Lower lobe of right lung (tissue), 2 donors: Measurements from ENCODE around the gene GPC6. TPM values are rescaled to one million over a fixed set of nuclear protein-coding genes. Genes with fewer than 3 reads are reported as not detected.

ENCODE experiments used
- ATAC-seq, 2 donors: fragments of 200-7000 bp; cut with Tn5 transposase; one replicate each; pipeline ENCODE4 v1.9.1; 2020 to 2022; ENCODE audit warnings: mild to moderate bottlenecking in 2 of 2, moderate library complexity in 2 of 2
- DNase-seq: peaks from one replicate; pipeline ENCODE4 v3.0.0-alpha.2; 2020
- H3K27ac ChIP-seq: fragments of 200-600 bp; one replicate; pipeline ENCODE4 v1.8.0; 2022
- H3K27me3 ChIP-seq: fragments of 200-600 bp; one replicate; pipeline ENCODE4 v1.8.0; 2022; ENCODE audit warnings: low read depth
- H3K36me3 ChIP-seq: fragments of 200-600 bp; one replicate; pipeline ENCODE4 v1.8.0; 2022; ENCODE audit warnings: mild to moderate bottlenecking
- H3K4me1 ChIP-seq: fragments of 200-600 bp; one replicate; pipeline ENCODE4 v1.8.0; 2022
- H3K4me3 ChIP-seq: fragments of 200-600 bp; one replicate; pipeline ENCODE4 v1.8.0; 2022; ENCODE audit warnings: mild to moderate bottlenecking
- H3K9me3 ChIP-seq: fragments of 200-600 bp; one replicate; pipeline ENCODE4 v1.8.0; 2022
- intact Hi-C: fragments of 100-400 bp; cut with DNase I; formaldehyde crosslinking; loops from one replicate; pipeline ENCODE4 v1.11.0; 2022
- total RNA-seq: library from RNA; stranded (reverse); fragmentation: NEBNext Ultra II Directional; extraction: Animal tissue kit (Norgen Biotek cat#: 25700); gene quantifications from one replicate; pipeline ENCODE4 v1.2.1, GENCODE V29; 2021
- TF ChIP-seq, protein P1 (sequence below): fragments of 200-600 bp; IDR thresholded peaks from one replicate; pipeline ENCODE4 v1.8.0; 2022; ENCODE audit warnings: antibody characterized with exemption, mild to moderate bottlenecking
- donor health status: DM: no; HTN: yes; CAD: no; lungs with severe emphysema.

Gene GPC6
- total RNA-seq, 1 donor from 2014 or later = 5.5 TPM

DNA sequence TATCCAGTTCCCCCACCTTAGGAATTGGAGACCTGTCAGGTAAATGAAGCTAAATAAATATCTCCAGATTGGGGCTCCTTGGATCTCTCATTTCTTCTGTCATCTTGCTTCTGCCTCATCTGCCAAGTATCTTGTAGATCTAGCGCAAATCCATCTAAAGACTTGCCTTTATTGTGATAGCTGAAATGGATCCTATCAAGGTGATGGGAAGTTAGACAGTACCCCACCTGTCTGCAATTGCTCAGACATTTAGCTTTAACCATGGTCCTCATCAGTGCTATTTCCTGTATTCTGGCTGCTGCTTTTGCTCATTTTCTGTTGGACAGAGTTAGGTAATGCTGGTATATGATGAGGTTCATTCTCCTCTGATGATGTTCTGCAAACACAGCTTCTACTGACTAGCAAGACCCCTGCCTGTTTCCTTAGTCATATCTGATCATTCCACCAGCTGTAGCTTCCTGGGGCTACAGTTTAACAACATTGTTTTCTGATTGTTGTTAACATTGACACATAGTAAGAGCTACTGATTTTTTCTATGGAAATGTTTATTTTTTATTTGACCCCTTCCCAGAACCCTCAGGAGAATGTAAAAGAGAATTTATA lies 912.9 kb downstream of the GPC6 start:
- Histone ChIP-seq H3K36me3 (no peaks in the 10 kb centered on the region), H3K9me3 (no peaks in the 10 kb centered on the region), H3K4me3 (no peak overlapping the region), H3K27me3 (no peaks in the 10 kb centered on the region), H3K27ac (no peak overlapping the region), H3K4me1 (no peaks in the 10 kb centered on the region)
- TF ChIP-seq, protein P1, sequence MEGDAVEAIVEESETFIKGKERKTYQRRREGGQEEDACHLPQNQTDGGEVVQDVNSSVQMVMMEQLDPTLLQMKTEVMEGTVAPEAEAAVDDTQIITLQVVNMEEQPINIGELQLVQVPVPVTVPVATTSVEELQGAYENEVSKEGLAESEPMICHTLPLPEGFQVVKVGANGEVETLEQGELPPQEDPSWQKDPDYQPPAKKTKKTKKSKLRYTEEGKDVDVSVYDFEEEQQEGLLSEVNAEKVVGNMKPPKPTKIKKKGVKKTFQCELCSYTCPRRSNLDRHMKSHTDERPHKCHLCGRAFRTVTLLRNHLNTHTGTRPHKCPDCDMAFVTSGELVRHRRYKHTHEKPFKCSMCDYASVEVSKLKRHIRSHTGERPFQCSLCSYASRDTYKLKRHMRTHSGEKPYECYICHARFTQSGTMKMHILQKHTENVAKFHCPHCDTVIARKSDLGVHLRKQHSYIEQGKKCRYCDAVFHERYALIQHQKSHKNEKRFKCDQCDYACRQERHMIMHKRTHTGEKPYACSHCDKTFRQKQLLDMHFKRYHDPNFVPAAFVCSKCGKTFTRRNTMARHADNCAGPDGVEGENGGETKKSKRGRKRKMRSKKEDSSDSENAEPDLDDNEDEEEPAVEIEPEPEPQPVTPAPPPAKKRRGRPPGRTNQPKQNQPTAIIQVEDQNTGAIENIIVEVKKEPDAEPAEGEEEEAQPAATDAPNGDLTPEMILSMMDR = no peak
- ATAC-seq (no peak), DNase-seq (no peak)
- intact Hi-C loops = no loop called here

DNA sequence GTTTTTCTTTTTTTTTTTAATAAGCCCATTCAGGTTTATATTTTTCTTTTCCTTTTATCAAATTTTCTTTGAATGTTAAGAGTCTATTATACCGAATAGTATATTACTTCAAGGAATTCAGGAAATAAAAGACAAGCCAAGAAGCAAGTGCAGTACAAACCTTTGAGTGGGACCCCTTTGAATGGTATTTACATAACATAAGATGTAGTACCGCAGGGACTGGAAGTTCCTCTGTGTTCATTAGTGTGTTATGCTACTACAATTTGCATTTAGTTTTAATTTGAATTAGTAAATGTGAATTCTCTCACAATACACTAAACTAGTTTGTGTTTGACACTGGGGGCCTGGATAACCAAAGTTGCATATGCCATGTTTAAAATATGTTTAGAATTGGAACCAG lies 913.4 kb downstream of the GPC6 start:
- Histone ChIP-seq H3K27ac (no peak overlapping the region), H3K9me3 (no peaks in the 10 kb centered on the region), H3K36me3 (no peaks in the 10 kb centered on the region), H3K4me1 (no peaks in the 10 kb centered on the region), H3K27me3 (no peaks in the 10 kb centered on the region), H3K4me3 (no peak overlapping the region)
- DNase-seq = no peak
- intact Hi-C loops = no loop called here
- ATAC-seq = no peak
- TF ChIP-seq, protein P1 = no peak

DNA sequence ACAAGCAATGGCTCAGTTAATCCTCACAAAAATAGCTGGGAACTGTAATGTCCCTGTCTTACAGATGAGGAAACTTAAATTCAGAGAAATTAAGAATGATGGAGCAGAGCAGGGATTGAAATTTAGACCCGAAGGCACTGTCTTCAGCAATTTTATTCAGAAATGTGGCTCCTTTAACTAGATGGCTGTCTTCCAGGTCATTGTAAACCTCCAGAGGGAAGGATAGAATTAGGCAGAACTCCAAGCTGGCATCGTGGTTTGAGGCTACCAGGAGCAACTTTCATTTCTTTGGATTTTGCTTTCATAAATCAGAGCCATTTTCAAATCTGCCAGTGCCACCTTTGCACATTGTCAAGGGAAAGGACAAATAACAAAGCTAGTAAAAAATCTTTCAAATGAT lies 913.9 kb downstream of the GPC6 start:
- Histone ChIP-seq H3K4me3 (no peak overlapping the region), H3K27ac (no peak overlapping the region), H3K9me3 (no peaks in the 10 kb centered on the region), H3K27me3 (no peaks in the 10 kb centered on the region), H3K36me3 (no peaks in the 10 kb centered on the region), H3K4me1 (no peaks in the 10 kb centered on the region)
- intact Hi-C loops = no loop called here
- TF ChIP-seq, protein P1 = no peak
- DNase-seq (no peak), ATAC-seq (no peak)

DNA sequence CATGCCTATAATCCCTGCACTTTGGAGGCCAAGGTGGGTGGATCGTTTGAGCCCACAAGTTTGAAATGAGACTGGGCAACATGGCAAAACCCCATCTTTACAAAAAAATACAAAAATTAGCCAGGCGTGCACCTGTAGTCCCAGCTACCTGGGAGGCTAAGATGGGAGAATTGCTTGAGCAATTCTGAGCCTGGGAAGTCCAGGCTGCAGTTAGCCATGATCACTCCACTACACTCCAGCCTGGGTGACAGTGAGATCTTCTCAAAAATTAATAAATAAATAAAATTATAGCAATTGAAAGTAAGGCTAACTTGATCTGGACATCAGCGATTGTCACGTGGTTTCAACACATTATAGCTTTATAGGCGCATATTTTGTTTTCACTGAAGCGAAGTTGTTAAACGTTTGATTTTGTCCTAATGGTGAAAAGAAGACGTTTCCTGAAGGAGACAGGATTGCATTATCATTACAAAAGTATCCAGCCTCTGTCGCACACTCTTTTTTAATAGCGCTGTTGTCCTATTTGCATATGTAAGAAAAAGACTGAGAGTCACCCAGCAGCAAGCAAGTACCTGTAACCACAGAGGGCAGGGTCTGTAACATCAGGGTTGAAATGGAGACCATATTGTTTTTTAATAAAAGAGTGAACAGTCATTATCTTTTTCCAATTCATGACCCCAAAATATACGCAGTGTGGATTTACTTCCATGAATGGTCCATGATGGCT lies 917.2 kb downstream of the GPC6 start:
- TF ChIP-seq, protein P1 = no peak
- intact Hi-C loops = no loop called here
- DNase-seq = no peak
- ATAC-seq = no peak
- Histone ChIP-seq H3K36me3 (no peaks in the 10 kb centered on the region), H3K9me3 (no peaks in the 10 kb centered on the region), H3K27ac (no peak overlapping the region), H3K4me1 (no peaks in the 10 kb centered on the region), H3K27me3 (no peaks in the 10 kb centered on the region), H3K4me3 (no peak overlapping the region)

DNA sequence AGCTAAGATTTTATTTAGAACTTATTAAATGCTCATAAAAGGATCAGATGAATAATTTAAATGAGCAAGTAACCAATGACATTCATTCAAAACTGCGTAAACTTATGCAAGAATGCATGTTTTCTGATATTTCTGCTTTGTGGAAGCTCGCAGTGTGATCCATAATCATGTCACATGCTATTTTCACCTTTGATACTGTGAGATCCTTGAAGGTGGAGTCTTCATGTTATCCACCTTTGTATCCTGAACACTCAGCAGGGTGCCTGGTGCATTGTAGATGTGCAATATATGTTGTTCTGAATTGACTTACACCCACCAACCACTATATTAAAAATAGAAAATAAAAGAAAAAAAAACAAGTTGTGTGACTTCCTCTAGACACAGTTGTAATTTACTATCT lies 919.4 kb downstream of the GPC6 start:
- ATAC-seq (no peak), DNase-seq (no peak)
- H3K4me1 ChIP-seq = no peaks in the 10 kb centered on the region
- no peaks in the 10 kb centered on the region for H3K27me3 ChIP-seq
- no peaks in the 10 kb centered on the region for H3K36me3 ChIP-seq
- H3K9me3 ChIP-seq = no peaks in the 10 kb centered on the region
- no peak overlapping the region for H3K27ac ChIP-seq
- intact Hi-C loops = no loop called here
- H3K4me3 ChIP-seq = no peak overlapping the region
- TF ChIP-seq, protein P1 = no peak
